Vagina (tissue), 2 donors: ENCODE data around the gene OGDH. TPM values are rescaled to one million over a fixed set of nuclear protein-coding genes. Genes with fewer than 3 reads are reported as not detected.

Experiments
- DNase-seq, 2 donors: peaks; one replicate each; pipeline ENCODE4 v3.0.0-alpha.2; 2017; ENCODE audit errors: extremely low spot score in 2 of 2
- H3K27ac ChIP-seq: fragments of 200-600 bp; sonication (generic); one replicate; pipeline ENCODE4 v1.5.1; 2019
- H3K27me3 ChIP-seq: fragments of 200-600 bp; sonication (generic); one replicate; pipeline ENCODE4 v1.5.1; 2019
- H3K36me3 ChIP-seq, 2 donors: fragments of 200-600 bp; sonication (generic); one replicate each; pipeline ENCODE4 v1.5.1; 2017 to 2019
- H3K4me1 ChIP-seq: fragments of 200-600 bp; sonication (generic); one replicate; pipeline ENCODE4 v1.5.1; 2019
- H3K4me3 ChIP-seq, 2 donors: fragments of 200-600 bp; sonication (generic); 1 replicate in 1 of 2; 2 replicates in 1 of 2; pipeline ENCODE4 v1.5.1; 2016 to 2019
- H3K9me3 ChIP-seq: fragments of 200-600 bp; sonication (generic); one replicate; pipeline ENCODE4 v1.5.1; 2019
- CTCF ChIP-seq, 3 experiments: fragments of 450-650 bp in 2 of 3; fragments of 200-600 bp in 1 of 3; sonication (generic) in 1 of 3; IDR thresholded peaks; one replicate each; pipeline ENCODE4 v1.5.1; 2017 to 2019; ENCODE audit warnings: antibody characterized with exemption in 3 of 3, mild to moderate bottlenecking in 2 of 3, moderate library complexity in 2 of 3
- POLR2A ChIP-seq, 2 donors: fragments of 450-650 bp; IDR thresholded peaks; one replicate each; pipeline ENCODE4 v1.6.1; 2017; ENCODE audit warnings: antibody characterized with exemption in 2 of 2, mild to moderate bottlenecking in 2 of 2, moderate library complexity in 2 of 2
- POLR2AphosphoS5 ChIP-seq, 2 donors: sonication (generic); formaldehyde crosslinking; IDR thresholded peaks; one replicate each; pipeline ENCODE4 v1.9.0; 2017; ENCODE audit warnings: antibody characterized with exemption in 2 of 2, mild to moderate bottlenecking in 2 of 2, low read depth in 1 of 2; ENCODE audit not compliant: insufficient read depth in 1 of 2
- intact Hi-C: fragments of 100-400 bp; cut with DNase I; formaldehyde crosslinking; loops from one replicate; pipeline ENCODE4 v1.15.1; 2023
- total RNA-seq: library from RNA; depleted of rRNA; stranded (reverse); fragments of >200 nt; gene quantifications from one replicate; pipeline ENCODE4 v1.2.3, GENCODE V29; 2016

Gene OGDH
- total RNA-seq, 1 donor from 2014 or later = 80.0 TPM

- no peaks in the 10 kb centered on the region for H3K36me3 ChIP-seq
- no peaks in the 10 kb centered on the region for H3K27me3 ChIP-seq
- intact Hi-C loops = no loop called here
- TF ChIP-seq CTCF (IDR thresholded peaks at IDR 0.05) (no peak), POLR2AphosphoS5 (IDR thresholded peaks at IDR 0.05; ENCODE audit: insufficient read depth in 1 of 2, low read depth in 1 of 2) (no peak)
- H3K27ac ChIP-seq = no peak overlapping the region
- H3K9me3 ChIP-seq = no peaks in the 10 kb centered on the region
- H3K4me3 ChIP-seq = no peak overlapping the region
- DNase-seq = no peak
- H3K4me1 ChIP-seq = peaks cover 16% of the 10 kb centered on the region
Measured at GRCh38 chr7:44603193-44603592, 3.2 kb upstream of the OGDH start.

GRCh38 chr7:44604941-44605340, 1.5 kb upstream of the OGDH start:
- no peak for DNase-seq
- no peak overlapping the region for H3K27ac ChIP-seq
- no peak overlapping the region for H3K4me3 ChIP-seq
- peaks cover 29% of the 10 kb centered on the region for H3K4me1 ChIP-seq
- intact Hi-C loops = no loop called here
- TF ChIP-seq POLR2A (IDR thresholded peaks at IDR 0.05) (no peak), CTCF (IDR thresholded peaks at IDR 0.05) (no peak), POLR2AphosphoS5 (IDR thresholded peaks at IDR 0.05; ENCODE audit: insufficient read depth in 1 of 2, low read depth in 1 of 2) (no peak)
- no peaks in the 10 kb centered on the region for H3K9me3 ChIP-seq
- H3K27me3 ChIP-seq = no peaks in the 10 kb centered on the region
- H3K36me3 ChIP-seq = no peaks in the 10 kb centered on the region

- Histone ChIP-seq H3K4me1 (peaks cover 29% of the 10 kb centered on the region), H3K4me3 (peak overlapping the region; percentile 81 to 92), H3K27me3 (no peaks in the 10 kb centered on the region), H3K27ac (peak overlapping the region; percentile 99), H3K9me3 (no peaks in the 10 kb centered on the region), H3K36me3 (no peaks in the 10 kb centered on the region)
- DNase-seq = no peak
- no peak for TF ChIP-seq POLR2A (IDR thresholded peaks at IDR 0.05)
- TF ChIP-seq POLR2AphosphoS5 (IDR thresholded peaks at IDR 0.05; ENCODE audit: insufficient read depth in 1 of 2, low read depth in 1 of 2) = no peak
- TF ChIP-seq CTCF (IDR thresholded peaks at IDR 0.05) = no peak
- intact Hi-C loops = loop anchor here (2.0 kb wide), 1 partner anchor 189 kb away; the partner anchor contains the start of gene PPIA
Measured at GRCh38 chr7:44607141-44608068, 978 bp downstream of the OGDH start.

GRCh38 chr7:44608916-44609648, 2.7 kb downstream of the OGDH start:
- Histone ChIP-seq H3K36me3 (no peaks in the 10 kb centered on the region), H3K9me3 (no peaks in the 10 kb centered on the region), H3K4me3 (no peak overlapping the region), H3K27me3 (no peaks in the 10 kb centered on the region), H3K4me1 (peaks cover 29% of the 10 kb centered on the region), H3K27ac (no peak overlapping the region)
- TF ChIP-seq POLR2AphosphoS5 (IDR thresholded peaks at IDR 0.05; ENCODE audit: insufficient read depth in 1 of 2, low read depth in 1 of 2) (no peak), POLR2A (IDR thresholded peaks at IDR 0.05) (no peak), CTCF (IDR thresholded peaks at IDR 0.05) (no peak)
- no peak for DNase-seq
- intact Hi-C loops = no loop called here
